IPS-NIHi11 (cell line): ENCODE data around the gene FSTL4.
A peak's percentile ranks its signal among the peaks of the same experiment; 100 is the strongest.

ENCODE experiments used
- DNase-seq: peaks from one replicate; pipeline ENCODE4 v3.0.0; 2012; ENCODE audit warnings: mixed read lengths, low spot score

FSTL4 gene

DNA sequence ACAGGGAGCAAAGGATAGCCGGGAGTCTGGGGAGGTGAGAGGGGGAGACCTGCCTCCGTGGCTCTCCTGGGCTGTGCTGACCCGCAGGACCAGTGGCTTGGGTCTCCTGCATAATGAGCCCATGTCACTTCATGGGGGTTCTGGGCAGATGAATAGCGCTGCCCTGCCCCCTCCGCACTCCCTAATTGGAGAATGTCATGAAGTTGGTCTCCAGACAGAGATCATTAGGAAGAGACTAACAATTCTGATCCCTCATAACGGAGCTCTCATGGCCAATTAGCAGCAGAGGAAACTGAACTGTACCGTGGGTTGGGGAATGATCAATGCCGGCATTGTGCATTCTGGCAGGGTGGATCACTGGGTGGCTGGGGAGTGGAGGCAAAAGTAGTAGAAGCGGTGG is 186.1 kb downstream of the FSTL4 start:
- DNase-seq = no peak

GRCh38 chr5:133425764-133426163 is 186.6 kb downstream of the FSTL4 start:
- no peak for DNase-seq

- no peak for DNase-seq
These were observed 187.1 kb downstream of the FSTL4 start for GRCh38 chr5:133425222-133425621.

GRCh38 chr5:133423618-133424282 is 188.6 kb downstream of the FSTL4 start:
- DNase-seq = peak; percentile 88

DNA sequence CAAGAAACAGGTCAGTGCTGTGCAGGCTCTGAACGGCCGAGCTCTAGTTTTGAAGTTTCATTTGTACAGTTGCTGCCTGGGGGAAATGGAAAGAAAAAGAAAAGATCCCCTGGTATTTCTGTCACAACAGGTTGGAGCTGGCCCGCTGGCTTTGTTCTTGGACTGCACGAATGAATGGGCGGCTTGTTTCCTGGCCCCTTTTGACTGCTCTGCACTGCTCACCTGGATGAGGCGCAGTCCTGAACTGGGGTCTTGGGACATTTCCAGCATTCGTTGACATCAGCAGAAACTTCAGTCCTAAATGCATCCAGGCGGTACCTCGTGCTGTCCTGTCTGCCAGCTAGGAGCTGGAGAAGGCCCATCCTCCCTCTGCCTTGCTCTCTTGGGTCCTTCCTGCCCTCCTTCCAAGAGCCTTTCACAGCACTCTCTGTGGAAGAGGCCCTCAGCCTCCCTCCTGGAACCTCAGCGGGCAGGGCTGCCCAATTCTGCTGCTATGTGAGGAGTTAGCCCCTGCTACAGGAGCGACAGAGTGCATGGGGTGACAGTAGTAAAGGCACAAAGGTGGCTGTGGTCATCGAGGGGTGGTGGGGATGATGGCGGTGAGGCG is 189.2 kb downstream of the FSTL4 start:
- DNase-seq = no peak

GRCh38 chr5:133421806-133422205 is 190.5 kb downstream of the FSTL4 start:
- no peak for DNase-seq

- peak; percentile 80 for DNase-seq
These were observed 190.9 kb downstream of the FSTL4 start for GRCh38 chr5:133421394-133421793.

- DNase-seq = no peak
These were observed 191.7 kb downstream of the FSTL4 start for GRCh38 chr5:133420440-133421301.

DNA sequence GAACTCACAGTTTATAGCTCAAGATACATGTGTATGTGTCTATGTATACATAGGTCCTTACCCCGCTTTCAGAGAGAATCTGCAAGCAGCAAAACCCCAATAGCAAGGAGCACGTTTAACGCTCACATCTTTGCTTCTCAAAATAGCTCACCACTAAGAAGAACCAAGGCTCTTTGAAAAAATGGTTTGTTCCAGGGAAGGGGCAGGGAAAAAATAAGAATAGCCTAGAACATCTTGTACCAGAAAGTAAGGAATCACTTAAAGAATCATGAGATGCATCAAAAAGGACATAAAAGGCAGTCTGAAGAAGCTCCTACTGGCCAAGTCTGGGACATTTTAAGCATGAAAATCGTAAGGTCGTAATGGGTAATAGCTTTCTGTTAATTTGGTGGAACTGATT is 196.4 kb downstream of the FSTL4 start:
- DNase-seq = no peak

- DNase-seq = no peak
These were observed 196.8 kb downstream of the FSTL4 start for GRCh38 chr5:133415506-133415905.

- no peak for DNase-seq
These were observed 199.7 kb downstream of the FSTL4 start for GRCh38 chr5:133412661-133413060.

GRCh38 chr5:133410335-133410828 is 202.0 kb downstream of the FSTL4 start:
- DNase-seq = no peak

- DNase-seq = no peak
These were observed 203.1 kb downstream of the FSTL4 start for GRCh38 chr5:133409210-133409674.

DNA sequence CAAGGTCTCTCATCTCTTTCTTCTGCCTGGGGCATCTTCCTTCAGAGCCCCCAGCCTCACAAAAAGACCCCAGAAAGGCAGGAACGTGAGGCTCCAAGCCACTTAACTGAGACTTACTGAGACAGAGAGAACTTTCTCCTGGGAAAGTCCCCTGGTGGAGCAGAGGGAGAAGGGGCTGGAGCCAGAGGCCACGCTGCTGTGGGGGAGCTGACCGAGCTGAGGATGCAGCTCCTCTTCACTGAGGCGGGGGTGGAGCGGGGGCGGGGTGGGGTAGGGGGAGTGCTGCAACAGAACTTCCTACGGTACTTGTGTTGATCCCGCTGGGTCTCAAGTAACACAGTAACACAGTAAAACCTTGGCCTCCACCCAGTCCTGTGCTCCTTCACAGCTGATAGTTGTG is 204.0 kb downstream of the FSTL4 start:
- peak; percentile 32 for DNase-seq

DNA sequence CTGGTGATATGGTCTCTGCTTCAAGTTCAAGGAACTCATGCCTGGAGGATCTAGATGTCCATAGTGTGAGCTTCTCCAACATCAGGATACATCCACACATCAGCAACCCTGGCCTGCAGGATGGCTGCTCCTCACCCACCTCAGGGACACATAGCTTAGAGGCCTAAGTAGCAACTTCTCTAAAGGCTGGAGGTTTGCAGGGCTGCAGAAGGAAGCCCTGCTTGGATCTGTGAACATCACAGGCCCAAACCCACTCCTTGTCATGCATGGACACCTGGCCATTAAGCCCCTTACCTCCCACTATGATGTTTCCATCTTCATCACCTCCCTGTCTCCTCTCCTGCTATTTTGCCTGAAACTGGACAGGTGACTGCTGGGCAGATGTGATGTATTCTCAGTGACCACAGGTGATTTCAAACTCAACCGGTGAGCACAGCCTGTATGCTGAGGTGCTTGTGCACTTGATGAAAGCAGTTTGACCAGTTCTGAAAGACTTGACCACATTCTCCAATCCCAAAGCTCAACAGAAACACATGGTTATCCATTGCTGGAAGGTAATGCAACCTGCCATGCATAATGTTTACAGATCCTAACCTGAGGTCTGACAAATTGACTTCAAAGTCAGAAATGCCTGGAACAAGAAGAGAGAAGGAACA is 205.2 kb downstream of the FSTL4 start:
- DNase-seq = no peak

DNA sequence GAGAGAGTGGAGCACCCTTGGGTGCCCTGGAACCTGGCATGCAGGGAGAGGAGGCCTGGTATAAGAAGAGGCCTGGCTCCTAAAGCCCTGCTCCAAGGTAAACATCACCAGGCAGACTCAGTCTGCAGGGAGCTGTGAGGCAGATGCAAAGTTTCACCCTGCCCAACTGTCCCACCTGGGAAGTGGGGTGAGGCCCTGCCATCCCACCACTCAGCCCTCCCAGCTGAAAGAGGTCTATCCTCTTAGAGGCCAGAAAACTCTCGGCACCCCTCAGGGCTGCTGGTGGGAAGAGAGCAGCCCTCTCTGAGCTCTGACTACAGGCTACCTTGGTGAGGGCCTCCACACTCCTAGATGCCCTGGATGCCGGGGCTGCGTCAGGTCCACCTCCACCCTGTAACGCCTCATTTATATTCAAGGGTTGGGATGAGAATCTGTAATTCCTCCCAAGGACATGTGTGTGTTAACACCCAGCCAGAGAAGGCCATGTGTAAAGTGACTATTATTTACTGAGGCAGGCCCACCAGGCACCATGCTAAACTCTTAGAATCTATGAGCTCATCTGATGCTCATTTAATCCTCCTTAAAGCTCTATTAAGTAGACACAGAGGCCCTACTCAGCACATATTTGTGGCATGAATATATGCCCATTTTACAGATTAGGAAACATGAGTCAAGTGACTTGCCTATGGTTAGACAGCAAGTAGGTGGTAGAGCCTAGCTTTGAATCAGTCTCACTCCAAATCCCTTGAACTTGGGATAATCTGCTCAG is 205.9 kb downstream of the FSTL4 start:
- DNase-seq = no peak

- DNase-seq = no peak
These were observed 206.9 kb downstream of the FSTL4 start for GRCh38 chr5:133405275-133406034.

DNA sequence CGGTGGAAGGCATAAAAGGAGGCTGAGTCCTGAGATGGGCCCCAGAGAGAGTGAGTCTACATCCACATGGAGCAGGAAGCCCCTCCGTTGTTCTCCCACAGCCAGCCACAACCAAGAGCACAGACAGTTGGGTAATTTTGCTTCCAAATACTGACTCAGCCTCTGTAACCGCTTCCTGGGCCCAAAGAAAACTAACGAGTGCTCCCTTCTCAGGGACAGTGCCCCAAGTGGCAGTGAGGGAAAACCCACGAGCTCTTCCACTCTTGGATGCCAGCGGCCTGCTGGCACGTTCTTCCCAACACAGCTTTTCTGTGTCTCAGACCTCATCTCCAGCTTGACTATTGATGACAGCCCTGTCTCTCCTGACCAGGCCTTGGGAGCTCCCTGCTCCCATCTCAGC is 207.6 kb downstream of the FSTL4 start:
- DNase-seq = peak; percentile 56

DNA sequence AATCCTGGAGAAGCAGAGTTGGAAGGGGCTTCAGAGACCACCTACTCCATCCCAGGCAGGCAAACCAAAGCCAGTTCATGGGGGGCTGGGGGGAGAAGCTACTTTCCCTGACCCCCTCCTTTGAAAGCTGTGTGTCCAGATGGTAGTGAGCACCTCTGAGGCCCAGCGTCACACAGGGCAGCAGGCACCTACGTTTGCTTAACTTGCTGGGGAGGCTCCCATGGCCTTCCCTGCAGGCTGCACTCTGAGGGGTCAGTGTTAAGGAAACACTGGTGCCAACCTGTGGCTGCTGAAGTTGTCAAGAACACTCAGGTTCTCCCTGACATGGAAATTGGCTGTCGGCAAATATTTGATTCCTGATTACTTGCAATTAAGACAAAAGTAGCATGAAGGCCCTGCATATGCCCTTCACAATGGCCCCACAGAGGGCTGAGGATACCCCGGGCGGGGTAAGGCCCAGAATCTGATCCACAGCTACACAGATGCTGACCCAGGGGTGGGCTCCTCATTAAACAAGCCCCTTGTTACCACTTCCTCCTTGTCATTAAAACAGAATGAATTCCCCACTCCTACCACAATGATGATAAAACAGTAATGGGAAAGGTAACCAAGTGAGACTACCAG is 208.5 kb downstream of the FSTL4 start:
- DNase-seq = no peak

DNA sequence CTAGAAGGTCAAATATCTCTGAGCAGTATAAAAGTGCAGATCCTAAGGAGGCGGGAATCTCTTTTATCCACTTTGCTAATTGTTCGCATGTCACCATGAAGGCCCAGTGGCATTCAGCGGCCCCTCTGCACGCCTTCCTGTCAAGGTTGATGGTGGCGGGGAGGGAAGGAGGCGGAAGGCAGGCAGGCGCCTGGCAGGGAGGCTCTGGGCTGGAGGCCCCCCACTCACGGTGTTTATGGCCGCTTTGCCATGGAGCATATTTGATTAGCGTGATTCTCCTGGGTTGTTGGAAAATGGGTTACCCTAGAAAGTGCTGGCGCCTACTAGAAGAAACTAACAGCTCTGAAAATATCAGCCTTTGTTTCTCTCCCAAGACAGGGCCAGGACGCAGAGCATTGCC is 209.6 kb downstream of the FSTL4 start:
- DNase-seq = no peak
